ENCODE results near the gene PLEKHH1.

- TF ChIP-seq YY1 (IDR thresholded peaks at IDR 0.05; ENCODE audit: borderline replicate concordance in 1 of 3, control insufficient read depth in 1 of 3, extremely low read depth in 1 of 3, insufficient read depth in 3 of 3, insufficient read length in 1 of 3, insufficient replicate concordance in 2 of 3, low read depth in 1 of 3, low read length in 2 of 3) (no peak), KDM2B (CRISPR knock-in tag; IDR thresholded peaks at IDR 0.05) (no peak), NR2C2 (CRISPR knock-in tag; IDR thresholded peaks at IDR 0.05) (no peak), NR2C2 (tag; IDR thresholded peaks at IDR 0.05) (no peak), CAMTA2 (CRISPR knock-in tag; conservative IDR thresholded peaks at IDR 0.05) (no peak), CBFB (CRISPR knock-in tag; IDR thresholded peaks at IDR 0.05) (no peak), ZNF124 (CRISPR knock-in tag; IDR thresholded peaks at IDR 0.05) (no peak), BCOR (IDR thresholded peaks at IDR 0.05) (no peak), CTCF (IDR thresholded peaks at IDR 0.05 in 2 of 3, conservative IDR thresholded peaks at IDR 0.05 in 1 of 3; ENCODE audit: insufficient read depth in 2 of 3, low read depth in 1 of 3, low read length in 3 of 3) (no peak), KLF16 (IDR thresholded peaks at IDR 0.05) (no peak), GTF2B (IDR thresholded peaks at IDR 0.05; ENCODE audit: extremely low read depth, insufficient read length) (no peak)
Measured at GRCh38 chr14:67524634-67524963, 8.5 kb upstream of the PLEKHH1 start.

Measured in K562 (cell line).